ENCODE measurements around the gene PCK1.

PCK1 gene

DNA sequence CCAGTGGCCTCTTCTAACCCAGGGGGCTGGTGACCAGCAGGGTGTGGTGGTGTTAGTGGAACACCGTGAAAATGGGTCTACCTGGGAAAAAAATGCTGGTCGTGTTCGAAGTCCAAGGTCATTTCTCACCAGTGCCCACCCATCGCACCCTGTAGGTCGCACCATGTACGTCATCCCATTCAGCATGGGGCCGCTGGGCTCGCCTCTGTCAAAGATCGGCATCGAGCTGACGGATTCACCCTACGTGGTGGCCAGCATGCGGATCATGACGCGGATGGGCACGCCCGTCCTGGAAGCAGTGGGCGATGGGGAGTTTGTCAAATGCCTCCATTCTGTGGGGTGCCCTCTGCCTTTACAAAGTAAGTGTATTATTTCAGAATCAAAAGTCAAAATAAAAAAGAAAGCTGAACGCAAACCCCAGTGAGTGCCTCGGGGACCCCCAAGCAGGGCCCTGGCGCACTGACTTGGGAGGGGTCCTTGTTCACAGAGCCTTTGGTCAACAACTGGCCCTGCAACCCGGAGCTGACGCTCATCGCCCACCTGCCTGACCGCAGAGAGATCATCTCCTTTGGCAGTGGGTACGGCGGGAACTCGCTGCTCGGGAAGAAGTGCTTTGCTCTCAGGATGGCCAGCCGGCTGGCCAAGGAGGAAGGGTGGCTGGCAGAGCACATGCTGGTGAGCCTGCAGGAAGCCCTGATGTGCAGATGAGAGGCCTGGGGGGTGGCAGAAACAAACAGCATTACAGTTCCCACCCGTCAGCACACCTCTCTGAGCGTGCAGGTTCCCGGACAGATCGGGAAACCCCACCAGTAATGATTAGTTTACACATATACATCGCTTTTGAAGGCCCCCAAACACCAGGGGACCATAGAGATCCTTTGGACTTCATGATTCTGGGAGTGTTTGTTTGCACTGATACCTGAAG, 1.9 kb downstream of the PCK1 start:
- TF ChIP-seq, protein P1, sequence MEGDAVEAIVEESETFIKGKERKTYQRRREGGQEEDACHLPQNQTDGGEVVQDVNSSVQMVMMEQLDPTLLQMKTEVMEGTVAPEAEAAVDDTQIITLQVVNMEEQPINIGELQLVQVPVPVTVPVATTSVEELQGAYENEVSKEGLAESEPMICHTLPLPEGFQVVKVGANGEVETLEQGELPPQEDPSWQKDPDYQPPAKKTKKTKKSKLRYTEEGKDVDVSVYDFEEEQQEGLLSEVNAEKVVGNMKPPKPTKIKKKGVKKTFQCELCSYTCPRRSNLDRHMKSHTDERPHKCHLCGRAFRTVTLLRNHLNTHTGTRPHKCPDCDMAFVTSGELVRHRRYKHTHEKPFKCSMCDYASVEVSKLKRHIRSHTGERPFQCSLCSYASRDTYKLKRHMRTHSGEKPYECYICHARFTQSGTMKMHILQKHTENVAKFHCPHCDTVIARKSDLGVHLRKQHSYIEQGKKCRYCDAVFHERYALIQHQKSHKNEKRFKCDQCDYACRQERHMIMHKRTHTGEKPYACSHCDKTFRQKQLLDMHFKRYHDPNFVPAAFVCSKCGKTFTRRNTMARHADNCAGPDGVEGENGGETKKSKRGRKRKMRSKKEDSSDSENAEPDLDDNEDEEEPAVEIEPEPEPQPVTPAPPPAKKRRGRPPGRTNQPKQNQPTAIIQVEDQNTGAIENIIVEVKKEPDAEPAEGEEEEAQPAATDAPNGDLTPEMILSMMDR (IDR thresholded peaks at IDR 0.05; ENCODE audit: extremely low read depth, missing control alignments), result no peak
- DNase-seq (ENCODE audit: low spot score), result no peak

DNA sequence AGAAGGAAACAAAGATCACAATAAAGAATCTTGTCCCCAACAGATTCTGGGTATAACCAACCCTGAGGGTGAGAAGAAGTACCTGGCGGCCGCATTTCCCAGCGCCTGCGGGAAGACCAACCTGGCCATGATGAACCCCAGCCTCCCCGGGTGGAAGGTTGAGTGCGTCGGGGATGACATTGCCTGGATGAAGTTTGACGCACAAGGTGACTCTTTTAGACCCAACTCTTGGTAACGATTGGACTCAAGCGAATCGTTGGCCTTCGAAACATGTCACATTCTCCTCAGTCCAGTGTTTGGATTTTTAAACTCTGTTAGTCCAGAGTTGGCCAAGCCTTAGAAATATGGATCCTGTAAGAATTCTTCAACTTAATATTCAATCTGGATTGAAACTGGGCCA, 2.6 kb downstream of the PCK1 start:
- TF ChIP-seq, protein P1 (IDR thresholded peaks at IDR 0.05; ENCODE audit: extremely low read depth, missing control alignments), result no peak
- no peak for DNase-seq (ENCODE audit: low spot score)

DNA sequence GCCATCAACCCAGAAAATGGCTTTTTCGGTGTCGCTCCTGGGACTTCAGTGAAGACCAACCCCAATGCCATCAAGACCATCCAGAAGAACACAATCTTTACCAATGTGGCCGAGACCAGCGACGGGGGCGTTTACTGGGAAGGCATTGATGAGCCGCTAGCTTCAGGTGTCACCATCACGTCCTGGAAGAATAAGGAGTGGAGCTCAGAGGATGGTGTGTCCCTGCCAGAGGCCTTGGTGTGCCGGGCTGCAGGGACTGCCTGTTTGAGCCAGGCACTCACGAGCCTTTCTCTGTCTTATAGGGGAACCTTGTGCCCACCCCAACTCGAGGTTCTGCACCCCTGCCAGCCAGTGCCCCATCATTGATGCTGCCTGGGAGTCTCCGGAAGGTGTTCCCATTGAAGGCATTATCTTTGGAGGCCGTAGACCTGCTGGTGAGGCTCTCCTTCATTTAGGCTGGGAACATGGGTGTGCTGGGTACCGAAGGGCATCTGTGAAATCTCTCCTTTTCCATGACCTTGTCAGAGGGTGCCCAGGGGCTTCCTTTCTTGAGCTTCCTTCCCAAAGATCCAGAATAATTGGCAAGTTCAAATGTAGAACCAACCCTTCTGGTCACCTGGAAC, 3.4 kb downstream of the PCK1 start:
- TF ChIP-seq, protein P1 (IDR thresholded peaks at IDR 0.05; ENCODE audit: extremely low read depth, missing control alignments), result no peak
- DNase-seq (ENCODE audit: low spot score), result no peak

DNA sequence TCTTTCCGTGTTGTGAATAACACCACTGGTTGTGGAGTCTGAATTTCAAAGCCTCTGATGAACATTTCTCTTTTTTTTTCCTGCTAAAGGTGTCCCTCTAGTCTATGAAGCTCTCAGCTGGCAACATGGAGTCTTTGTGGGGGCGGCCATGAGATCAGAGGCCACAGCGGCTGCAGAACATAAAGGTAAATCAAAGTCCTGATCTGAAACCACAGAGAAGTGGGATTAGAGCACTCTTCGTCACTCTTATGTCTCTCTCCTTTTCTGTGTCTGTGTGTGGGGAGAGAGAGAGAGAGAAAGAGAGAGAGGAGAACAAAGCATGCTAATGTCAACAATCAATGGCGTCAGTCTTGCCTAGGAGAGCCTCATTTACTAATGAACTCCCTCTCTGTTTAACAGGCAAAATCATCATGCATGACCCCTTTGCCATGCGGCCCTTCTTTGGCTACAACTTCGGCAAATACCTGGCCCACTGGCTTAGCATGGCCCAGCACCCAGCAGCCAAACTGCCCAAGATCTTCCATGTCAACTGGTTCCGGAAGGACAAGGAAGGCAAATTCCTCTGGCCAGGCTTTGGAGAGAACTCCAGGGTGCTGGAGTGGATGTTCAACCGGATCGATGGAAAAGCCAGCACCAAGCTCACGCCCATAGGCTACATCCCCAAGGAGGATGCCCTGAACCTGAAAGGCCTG, 4.2 kb downstream of the PCK1 start:
- TF ChIP-seq, protein P1 (IDR thresholded peaks at IDR 0.05; ENCODE audit: extremely low read depth, missing control alignments), result no peak

DNA sequence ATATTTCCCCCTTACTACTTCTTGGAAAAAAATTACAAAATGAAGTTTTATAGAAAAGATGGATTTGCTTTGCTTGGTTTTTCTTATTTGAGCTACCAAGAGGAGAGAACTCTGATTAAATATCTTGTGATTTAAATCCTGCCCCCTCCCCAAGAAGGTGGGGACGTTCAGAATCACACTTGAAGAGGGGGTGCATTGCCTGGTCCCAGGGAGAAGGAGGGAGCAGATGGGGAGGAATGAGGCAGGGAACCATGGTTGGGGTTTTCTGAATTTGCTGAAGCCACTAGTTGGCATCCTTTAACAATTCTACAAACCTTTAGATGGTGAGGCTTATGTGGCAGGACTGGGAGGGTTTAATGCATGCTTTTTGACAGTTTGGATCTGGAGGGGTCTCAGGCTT, 5.5 kb downstream of the PCK1 start:
- TF ChIP-seq, protein P1 (IDR thresholded peaks at IDR 0.05; ENCODE audit: extremely low read depth, missing control alignments), result no peak
- no peak for DNase-seq (ENCODE audit: low spot score)

More for the DNA sequence above, 4.2 kb downstream of the PCK1 start:
- no peak for DNase-seq (ENCODE audit: low spot score)

DNA sequence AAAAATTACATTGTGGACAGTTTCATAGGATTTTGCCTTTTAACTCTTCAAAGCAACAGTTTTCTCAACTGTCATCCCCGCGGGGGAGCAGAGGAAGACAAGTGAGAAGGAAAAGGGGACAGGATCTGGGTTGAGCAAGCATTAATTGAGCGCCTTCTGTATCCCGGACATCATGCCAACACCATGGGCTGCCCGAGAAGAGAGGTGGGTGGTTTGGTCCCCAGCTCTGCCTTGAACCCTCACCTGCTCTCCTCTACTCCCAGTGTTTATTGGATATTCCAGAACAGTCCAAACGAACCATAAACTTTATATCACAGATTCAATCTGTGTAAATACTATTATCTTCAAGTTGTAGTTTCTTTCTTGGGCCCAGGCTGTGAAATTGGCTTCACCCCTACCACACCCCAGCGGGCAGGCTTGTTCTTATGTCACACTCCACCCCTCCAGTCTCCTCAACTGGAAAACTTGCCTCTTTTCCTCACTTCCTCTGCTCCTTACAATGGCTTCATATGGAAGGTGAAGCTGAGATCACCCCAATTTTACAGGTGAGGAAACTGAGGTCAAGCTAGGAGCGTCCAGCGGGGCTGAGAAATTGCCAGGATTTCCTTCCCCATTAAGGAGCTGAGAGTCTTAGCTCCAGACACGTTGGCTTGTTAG, 6.0 kb downstream of the PCK1 start:
- no peak for DNase-seq (ENCODE audit: low spot score)
- TF ChIP-seq, protein P1 (IDR thresholded peaks at IDR 0.05; ENCODE audit: extremely low read depth, missing control alignments), result no peak

Data from GM20000 (cell line).